Uterus (tissue), 2 donors: Measurements from ENCODE around the gene CALML6.

Source experiments
- POLR2A ChIP-seq, 2 donors: fragments of 450-650 bp; IDR thresholded peaks; one replicate each; pipeline ENCODE4 v1.6.1; 2016; ENCODE audit warnings: antibody characterized with exemption in 2 of 2, mild to moderate bottlenecking in 1 of 2, moderate library complexity in 1 of 2
- TF ChIP-seq, protein P1 (sequence below), 4 experiments: fragments of 200-600 bp in 2 of 4; fragments of 450-650 bp in 2 of 4; sonication (generic) in 2 of 4; IDR thresholded peaks; one replicate each; pipeline ENCODE4 v1.5.1; 2016 to 2019; ENCODE audit warnings: antibody characterized with exemption in 4 of 4, mild to moderate bottlenecking in 2 of 4, moderate library complexity in 1 of 4

DNA sequence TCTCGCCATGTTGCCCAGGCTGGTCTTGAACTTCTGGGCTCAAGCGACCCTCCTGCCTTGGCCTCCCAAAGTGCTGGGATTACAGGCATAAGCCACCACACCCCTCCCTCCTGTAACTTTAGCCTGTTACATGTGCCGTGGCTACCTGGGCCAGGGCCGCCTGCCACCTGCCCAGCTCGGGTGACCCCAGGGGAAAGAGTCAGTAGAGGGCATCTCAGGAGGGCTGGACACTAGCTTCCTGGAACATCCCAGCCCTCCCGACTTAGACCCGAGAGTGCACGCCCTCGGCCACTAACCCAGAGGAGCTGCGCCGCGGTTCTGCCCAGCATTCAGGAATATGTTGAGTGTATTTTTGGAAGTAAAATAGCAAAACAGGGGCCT, 44.4 kb downstream of the CALML6 start:
- no peak for TF ChIP-seq POLR2A (IDR thresholded peaks at IDR 0.05)
- TF ChIP-seq, protein P1, sequence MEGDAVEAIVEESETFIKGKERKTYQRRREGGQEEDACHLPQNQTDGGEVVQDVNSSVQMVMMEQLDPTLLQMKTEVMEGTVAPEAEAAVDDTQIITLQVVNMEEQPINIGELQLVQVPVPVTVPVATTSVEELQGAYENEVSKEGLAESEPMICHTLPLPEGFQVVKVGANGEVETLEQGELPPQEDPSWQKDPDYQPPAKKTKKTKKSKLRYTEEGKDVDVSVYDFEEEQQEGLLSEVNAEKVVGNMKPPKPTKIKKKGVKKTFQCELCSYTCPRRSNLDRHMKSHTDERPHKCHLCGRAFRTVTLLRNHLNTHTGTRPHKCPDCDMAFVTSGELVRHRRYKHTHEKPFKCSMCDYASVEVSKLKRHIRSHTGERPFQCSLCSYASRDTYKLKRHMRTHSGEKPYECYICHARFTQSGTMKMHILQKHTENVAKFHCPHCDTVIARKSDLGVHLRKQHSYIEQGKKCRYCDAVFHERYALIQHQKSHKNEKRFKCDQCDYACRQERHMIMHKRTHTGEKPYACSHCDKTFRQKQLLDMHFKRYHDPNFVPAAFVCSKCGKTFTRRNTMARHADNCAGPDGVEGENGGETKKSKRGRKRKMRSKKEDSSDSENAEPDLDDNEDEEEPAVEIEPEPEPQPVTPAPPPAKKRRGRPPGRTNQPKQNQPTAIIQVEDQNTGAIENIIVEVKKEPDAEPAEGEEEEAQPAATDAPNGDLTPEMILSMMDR (IDR thresholded peaks at IDR 0.05), result no peak
